Activated CD4-positive, CD25-positive, alpha-beta regulatory T cell treated with anti-CD3 and anti-CD28 coated beads, Interleukin-2, amount 50 U/mL, for 16 hours (primary cell): ENCODE data around the gene SETD6.

Experiments used
- DNase-seq: peaks from one replicate; pipeline ENCODE4 v3.0.0-alpha.2; 2020; ENCODE audit warnings: low read depth, low spot score

Gene SETD6

GRCh38 chr16:58493756-58494431, 21.4 kb upstream of the SETD6 start:
- no peak for DNase-seq

GRCh38 chr16:58494981-58495520, 20.3 kb upstream of the SETD6 start:
- no peak for DNase-seq

- no peak for DNase-seq
These were observed 19.6 kb upstream of the SETD6 start for GRCh38 chr16:58495521-58496331.

- DNase-seq, result no peak
These were observed 17.8 kb upstream of the SETD6 start for GRCh38 chr16:58497468-58497867.

GRCh38 chr16:58497935-58498334, 17.4 kb upstream of the SETD6 start:
- no peak for DNase-seq

- no peak for DNase-seq
These were observed 16.8 kb upstream of the SETD6 start for GRCh38 chr16:58498341-58499091.

GRCh38 chr16:58499092-58499511, 16.2 kb upstream of the SETD6 start:
- DNase-seq, result no peak

- DNase-seq, result no peak
These were observed 15.5 kb upstream of the SETD6 start, which contains the start of gene NDRG4 for GRCh38 chr16:58499615-58500351. NDRG4 (plus strand) TSS chr16:58500143; CDS start chr16:58500249, 106 bp downstream.

- no peak for DNase-seq
These were observed 14.7 kb upstream of the SETD6 start for GRCh38 chr16:58500430-58501241.

- no peak for DNase-seq
These were observed 13.8 kb upstream of the SETD6 start for GRCh38 chr16:58501242-58502131.

GRCh38 chr16:58502217-58502921, 12.9 kb upstream of the SETD6 start:
- DNase-seq, result no peak

- no peak for DNase-seq
These were observed 12.0 kb upstream of the SETD6 start for GRCh38 chr16:58503166-58503862.

- no peak for DNase-seq
These were observed 11.2 kb upstream of the SETD6 start for GRCh38 chr16:58503863-58504688.

GRCh38 chr16:58506241-58507194, 8.8 kb upstream of the SETD6 start:
- no peak for DNase-seq

GRCh38 chr16:58507195-58507962, 7.9 kb upstream of the SETD6 start:
- no peak for DNase-seq
